GM18517 (cell line): ENCODE measurements around the gene TSPAN18.
A peak's percentile ranks its signal among the peaks of the same experiment; 100 is the strongest.

Source experiments
- ATAC-seq: cut with Tn5 transposase; IDR thresholded peaks from one replicate; pipeline ENCODE4 v1.9.1; 2021; ENCODE audit warnings: mild to moderate bottlenecking, moderate library complexity; ENCODE audit not compliant: unreplicated experiment

Gene TSPAN18

GRCh38 chr11:44861849-44862557 is 135.2 kb downstream of the TSPAN18 start:
- peak; percentile 100 for ATAC-seq

GRCh38 chr11:44862558-44863101 is 135.9 kb downstream of the TSPAN18 start:
- no peak for ATAC-seq

- no peak for ATAC-seq
Observed at GRCh38 chr11:44863231-44863630, 136.5 kb downstream of the TSPAN18 start.

- no peak for ATAC-seq
Observed at GRCh38 chr11:44865866-44866272, 139.1 kb downstream of the TSPAN18 start.

- ATAC-seq, result no peak
Observed at GRCh38 chr11:44866286-44866685, 139.5 kb downstream of the TSPAN18 start.

GRCh38 chr11:44868021-44868420 is 141.3 kb downstream of the TSPAN18 start:
- ATAC-seq, result no peak

- no peak for ATAC-seq
Observed at GRCh38 chr11:44868455-44869421, 142.0 kb downstream of the TSPAN18 start.

- no peak for ATAC-seq
Observed at GRCh38 chr11:44870181-44870580, 143.4 kb downstream of the TSPAN18 start.

- no peak for ATAC-seq
Observed at GRCh38 chr11:44870615-44871176, 143.9 kb downstream of the TSPAN18 start.

GRCh38 chr11:44871682-44872081 is 144.9 kb downstream of the TSPAN18 start:
- peak; percentile 95 for ATAC-seq

- no peak for ATAC-seq
Observed at GRCh38 chr11:44872556-44872955, 145.8 kb downstream of the TSPAN18 start.

- ATAC-seq, result no peak
Observed at GRCh38 chr11:44873537-44873936, 146.8 kb downstream of the TSPAN18 start.

- no peak for ATAC-seq
Observed at GRCh38 chr11:44874284-44874683, 147.5 kb downstream of the TSPAN18 start.

GRCh38 chr11:44875037-44875436 is 148.3 kb downstream of the TSPAN18 start:
- no peak for ATAC-seq

- no peak for ATAC-seq
Observed at GRCh38 chr11:44876194-44876723, 149.5 kb downstream of the TSPAN18 start.

- ATAC-seq, result no peak
Observed at GRCh38 chr11:44876906-44877305, 150.1 kb downstream of the TSPAN18 start.

- ATAC-seq, result no peak
Observed at GRCh38 chr11:44877571-44878497, 151.1 kb downstream of the TSPAN18 start.

- no peak for ATAC-seq
Observed at GRCh38 chr11:44878711-44879110, 151.9 kb downstream of the TSPAN18 start.

GRCh38 chr11:44879432-44879831 is 152.7 kb downstream of the TSPAN18 start:
- no peak for ATAC-seq

GRCh38 chr11:44880511-44880910 is 153.7 kb downstream of the TSPAN18 start:
- ATAC-seq, result no peak
